Measurements from ENCODE around the gene SOX10. TPM values are rescaled to one million over a fixed set of nuclear protein-coding genes. Genes with fewer than 3 reads are reported as not detected.

Gene SOX10
- total RNA-seq, 1 donor from 2014 or later: 0.34 TPM

- Mint-ChIP-seq H3K27me3 (ENCODE audit: low read depth, unreplicated experiment) (no peaks in the 10 kb centered on the region), H3K27ac (ENCODE audit: unreplicated experiment) (peak overlapping the region; percentile 88), H3K36me3 (ENCODE audit: low read depth, unreplicated experiment) (peaks cover 24% of the 10 kb centered on the region), H3K9me3 (ENCODE audit: unreplicated experiment) (no peaks in the 10 kb centered on the region), H3K4me3 (ENCODE audit: unreplicated experiment) (peak overlapping the region; percentile 57), H3K4me1 (ENCODE audit: low read depth, unreplicated experiment) (peaks cover 21% of the 10 kb centered on the region)
- Histone ChIP-seq H4K20me1 (ENCODE audit: insufficient read depth, low read length) (peaks cover 67% of the 10 kb centered on the region), H3K4me2 (ENCODE audit: low read length) (peak overlapping the region; percentile 65), H3K9me3 (ENCODE audit: insufficient read depth, low read depth, low read length) (no peaks in the 10 kb centered on the region), H3K4me3 (ENCODE audit: insufficient read depth, low read depth, low read length) (no peak overlapping the region), H3K4me1 (ENCODE audit: insufficient read depth, low read length) (peaks cover 20% of the 10 kb centered on the region), H2AFZ (ENCODE audit: low read depth, low read length) (no peak overlapping the region), H3K9ac (ENCODE audit: low read length) (no peak overlapping the region), H3K27ac (ENCODE audit: low read depth, low read length) (peak overlapping the region; percentile 60), H3K27me3 (ENCODE audit: insufficient read depth, low read length) (no peaks in the 10 kb centered on the region), H3K36me3 (ENCODE audit: insufficient read depth, low read length) (peaks cover 15% of the 10 kb centered on the region), H3K79me2 (ENCODE audit: insufficient read depth, low read length) (peaks cover 13% of the 10 kb centered on the region)
- DNase-seq (ENCODE audit: low read depth) (no peak), FAIRE-seq (no peak)
- TF ChIP-seq EZH2 (IDR thresholded peaks at IDR 0.05; ENCODE audit: insufficient read depth, low read length) (no peak), CTCF (IDR thresholded peaks at IDR 0.05; ENCODE audit: insufficient read depth, low read depth, low read length) (no peak)
These were observed 51.4 kb downstream of the SOX10 start for GRCh38 chr22:37932821-37933578.

- TF ChIP-seq EZH2 (IDR thresholded peaks at IDR 0.05; ENCODE audit: insufficient read depth, low read length): no peak
- Histone ChIP-seq H3K36me3 (ENCODE audit: insufficient read depth, low read length) (peaks cover 12% of the 10 kb centered on the region), H3K27ac (ENCODE audit: low read depth, low read length) (no peak overlapping the region), H3K9me3 (ENCODE audit: insufficient read depth, low read depth, low read length) (no peaks in the 10 kb centered on the region), H3K27me3 (ENCODE audit: insufficient read depth, low read length) (no peaks in the 10 kb centered on the region), H4K20me1 (ENCODE audit: insufficient read depth, low read length) (peaks cover 62% of the 10 kb centered on the region), H3K79me2 (ENCODE audit: insufficient read depth, low read length) (peaks cover 13% of the 10 kb centered on the region), H3K9ac (ENCODE audit: low read length) (no peak overlapping the region), H3K4me3 (ENCODE audit: insufficient read depth, low read depth, low read length) (no peak overlapping the region), H3K4me1 (ENCODE audit: insufficient read depth, low read length) (peaks cover 20% of the 10 kb centered on the region), H3K4me2 (ENCODE audit: low read length) (no peak overlapping the region), H2AFZ (ENCODE audit: low read depth, low read length) (no peak overlapping the region)
- no peak overlapping the region for H3K27ac Mint-ChIP-seq (ENCODE audit: unreplicated experiment)
- no peaks in the 10 kb centered on the region for H3K9me3 Mint-ChIP-seq (ENCODE audit: unreplicated experiment)
- FAIRE-seq (no peak), DNase-seq (ENCODE audit: low read depth) (no peak)
- H3K27me3 Mint-ChIP-seq (ENCODE audit: low read depth, unreplicated experiment): no peaks in the 10 kb centered on the region
- H3K4me3 Mint-ChIP-seq (ENCODE audit: unreplicated experiment): no peak overlapping the region
- H3K36me3 Mint-ChIP-seq (ENCODE audit: low read depth, unreplicated experiment): peaks cover 20% of the 10 kb centered on the region
- H3K4me1 Mint-ChIP-seq (ENCODE audit: low read depth, unreplicated experiment): peaks cover 21% of the 10 kb centered on the region
These were observed 52.0 kb downstream of the SOX10 start for GRCh38 chr22:37932401-37932800.

- Histone ChIP-seq H3K9me3 (ENCODE audit: insufficient read depth, low read depth, low read length) (no peaks in the 10 kb centered on the region), H3K27ac (ENCODE audit: low read depth, low read length) (no peak overlapping the region), H3K4me1 (ENCODE audit: insufficient read depth, low read length) (peaks cover 20% of the 10 kb centered on the region), H3K4me3 (ENCODE audit: insufficient read depth, low read depth, low read length) (no peak overlapping the region), H3K27me3 (ENCODE audit: insufficient read depth, low read length) (no peaks in the 10 kb centered on the region), H4K20me1 (ENCODE audit: insufficient read depth, low read length) (peaks cover 62% of the 10 kb centered on the region), H3K36me3 (ENCODE audit: insufficient read depth, low read length) (peaks cover 12% of the 10 kb centered on the region), H3K4me2 (ENCODE audit: low read length) (no peak overlapping the region), H3K79me2 (ENCODE audit: insufficient read depth, low read length) (peaks cover 13% of the 10 kb centered on the region), H2AFZ (ENCODE audit: low read depth, low read length) (no peak overlapping the region), H3K9ac (ENCODE audit: low read length) (no peak overlapping the region)
- no peaks in the 10 kb centered on the region for H3K9me3 Mint-ChIP-seq (ENCODE audit: unreplicated experiment)
- DNase-seq (ENCODE audit: low read depth) (no peak), FAIRE-seq (no peak)
- H3K36me3 Mint-ChIP-seq (ENCODE audit: low read depth, unreplicated experiment): peaks cover 20% of the 10 kb centered on the region
- no peak for TF ChIP-seq CTCF (IDR thresholded peaks at IDR 0.05; ENCODE audit: insufficient read depth, low read depth, low read length)
- TF ChIP-seq EZH2 (IDR thresholded peaks at IDR 0.05; ENCODE audit: insufficient read depth, low read length): no peak
- H3K27me3 Mint-ChIP-seq (ENCODE audit: low read depth, unreplicated experiment): no peaks in the 10 kb centered on the region
- no peak overlapping the region for H3K4me3 Mint-ChIP-seq (ENCODE audit: unreplicated experiment)
- no peak overlapping the region for H3K27ac Mint-ChIP-seq (ENCODE audit: unreplicated experiment)
- peaks cover 21% of the 10 kb centered on the region for H3K4me1 Mint-ChIP-seq (ENCODE audit: low read depth, unreplicated experiment)
These were observed 52.4 kb downstream of the SOX10 start for GRCh38 chr22:37931893-37932389.

All from astrocyte (in vitro differentiated cells and primary cell).